Ishikawa (cell line): ENCODE measurements around the gene HES1.

Source experiments
- CEBPB ChIP-seq: IDR thresholded peaks from 2 replicates; pipeline ENCODE4 v1.6.1; 2012
- CREB1 ChIP-seq: IDR thresholded peaks from 2 replicates; pipeline ENCODE4 v1.6.1; 2012; ENCODE audit warnings: low read depth
- EGR1 ChIP-seq: IDR thresholded peaks from 2 replicates; pipeline ENCODE4 v1.6.1; 2012
- EP300 ChIP-seq: IDR thresholded peaks from 2 replicates; pipeline ENCODE4 v1.6.1; 2012; ENCODE audit warnings: borderline replicate concordance
- FOXM1 ChIP-seq: IDR thresholded peaks from 2 replicates; pipeline ENCODE4 v1.6.1; 2012; ENCODE audit warnings: low read depth, borderline replicate concordance
- MAX ChIP-seq: IDR thresholded peaks from 2 replicates; pipeline ENCODE4 v1.6.1; 2012
- NFIC ChIP-seq: IDR thresholded peaks from 2 replicates; pipeline ENCODE4 v1.6.1; 2012
- RAD21 ChIP-seq: IDR thresholded peaks from 2 replicates; pipeline ENCODE4 v1.6.1; 2012; ENCODE audit warnings: low read depth
- REST ChIP-seq: IDR thresholded peaks from 2 replicates; pipeline ENCODE4 v1.6.1; 2012; ENCODE audit warnings: low read depth, mild to moderate bottlenecking
- TAF1 ChIP-seq: IDR thresholded peaks from 2 replicates; pipeline ENCODE4 v1.6.1; 2012; ENCODE audit warnings: low read depth, mild to moderate bottlenecking
- TCF12 ChIP-seq: IDR thresholded peaks from 2 replicates; pipeline ENCODE4 v1.6.1; 2012; ENCODE audit warnings: low read depth
- TEAD4 ChIP-seq: IDR thresholded peaks from 2 replicates; pipeline ENCODE4 v1.6.1; 2012
- USF1 ChIP-seq: IDR thresholded peaks from 2 replicates; pipeline ENCODE4 v1.6.1; 2012
- YY1 ChIP-seq: IDR thresholded peaks from 2 replicates; pipeline ENCODE4 v1.6.1; 2012; ENCODE audit warnings: low read depth
- ZBTB7A ChIP-seq: IDR thresholded peaks from 2 replicates; pipeline ENCODE4 v1.6.1; 2012; ENCODE audit warnings: low read depth

HES1 gene

GRCh38 chr3:194103983-194104751 is 31.8 kb upstream of the HES1 start:
- TF ChIP-seq CEBPB (no peak), NFIC (no peak), MAX (no peak), RAD21 (no peak), USF1 (no peak), REST (no peak), EGR1 (no peak), CREB1 (no peak), EP300 (no peak), TEAD4 (no peak), ZBTB7A (no peak), YY1 (no peak), TAF1 (no peak), TCF12 (no peak)

- TF ChIP-seq TAF1 (no peak), RAD21 (no peak), TCF12 (no peak), ZBTB7A (no peak), EGR1 (no peak), EP300 (no peak), YY1 (no peak), NFIC (no peak), TEAD4 (no peak), REST (no peak), CEBPB (no peak), USF1 (no peak), FOXM1 (no peak)
Measured at GRCh38 chr3:194105292-194105691, 30.7 kb upstream of the HES1 start.

GRCh38 chr3:194107107-194107506 is 28.8 kb upstream of the HES1 start:
- no peak for TF ChIP-seq YY1
- TF ChIP-seq TAF1, result no peak
- TF ChIP-seq REST, result no peak
- no peak for TF ChIP-seq TEAD4
- TF ChIP-seq USF1, result no peak
- TF ChIP-seq CREB1, result no peak
- TF ChIP-seq TCF12, result no peak
- no peak for TF ChIP-seq CEBPB
- TF ChIP-seq NFIC, result no peak
- no peak for TF ChIP-seq EP300
- TF ChIP-seq RAD21, result no peak
- TF ChIP-seq FOXM1, result no peak
- TF ChIP-seq EGR1, result no peak
- TF ChIP-seq MAX, result no peak
- TF ChIP-seq ZBTB7A, result no peak
